HepG2 (cell line): ENCODE measurements around the gene WDR37. TPM values are rescaled to one million over a fixed set of nuclear protein-coding genes. Genes with fewer than 3 reads are reported as not detected.
A peak's percentile ranks its signal among the peaks of the same experiment; 100 is the strongest.
"Not testable (repeated sequence)": the region's sequence is repeated elsewhere in the genome, so short reads cannot be mapped to it uniquely, and the experiment has no call there.

ENCODE experiments used
- ATAC-seq: fragments of 200-7000 bp; cut with Tn5 transposase; 3 replicates; pipeline ENCODE4 v1.9.1; 2020; ENCODE audit warnings: mild to moderate bottlenecking, moderate library complexity
- BruUV-seq: library from RNA; stranded (reverse); fragments of 400-500 nt; replicated peaks from 2 replicates; lab custom pipeline; 2021; lab: Mats Ljungman, UMichigan
- CTCF ChIA-PET: fragments of 300-600 bp; formaldehyde crosslinking; extraction: SDS; loops from one replicate; lab custom pipeline; 2021; ENCODE audit warnings: low total read pairs, inconsistent platforms, low intra/inter-chr PET ratio; lab: Yijun Ruan, JAX
- POLR2A ChIA-PET: fragments of 350-600 bp; sonication (Branson Sonifier 250); formaldehyde crosslinking; loops from one replicate; lab custom pipeline; 2020; ENCODE audit warnings: antibody characterized with exemption, inconsistent platforms; lab: Yijun Ruan, JAX
- DNase-seq: peaks from one replicate; pipeline ENCODE4 v3.0.0-alpha.2; 2015; ENCODE audit warnings: low spot score
- FAIRE-seq: peaks from 3 replicates; lab custom pipeline; 2011; peaks lifted over from hg19 to GRCh38; lab: Jason Lieb, UNC
- H2AFZ ChIP-seq: one replicate; pipeline ENCODE4 v1.6.1; 2011; ENCODE audit warnings: low read length, inconsistent platforms
- H3K27ac ChIP-seq: fragments of 300-600 bp; 3 replicates; pipeline ENCODE4 v1.8.0; 2011; ENCODE audit warnings: mixed run types, mild to moderate bottlenecking, mixed read lengths, low read length, inconsistent platforms; ENCODE audit not compliant: insufficient read depth; ENCODE audit errors: extremely low read length
- H3K27me3 ChIP-seq, 2 experiments: fragments of 200-600 bp in 1 of 2; 2 replicates in 1 of 2; 3 replicates in 1 of 2; pipeline versions ENCODE4 v1.6.0 to v1.8.0; 2011; ENCODE audit warnings: low read length in 2 of 2, mild to moderate bottlenecking in 2 of 2, moderate library complexity in 2 of 2, inconsistent platforms in 1 of 2; ENCODE audit not compliant: insufficient read depth in 2 of 2, control insufficient read depth in 1 of 2
- H3K36me3 ChIP-seq, 2 experiments: fragments of 200-600 bp in 1 of 2; replicated peaks in 1 of 2; 2 replicates in 1 of 2; 3 replicates in 1 of 2; pipeline versions ENCODE4 v1.5.1 to v1.8.0; 2011; ENCODE audit warnings: low read length in 2 of 2, inconsistent platforms in 1 of 2; ENCODE audit not compliant: insufficient read depth in 2 of 2, control insufficient read depth in 1 of 2
- H3K4me1 ChIP-seq: 2 replicates; pipeline ENCODE4 v1.5.1; 2012; ENCODE audit warnings: low read length, inconsistent platforms; ENCODE audit not compliant: insufficient read depth
- H3K4me2 ChIP-seq: 2 replicates; pipeline ENCODE4 v1.6.0; 2011; ENCODE audit warnings: low read depth, low read length, inconsistent platforms
- H3K4me3 ChIP-seq, 3 experiments: fragments of 200-600 bp in 1 of 3; sonication (generic), shearing (Covaris generic) in 1 of 3; replicated peaks in 1 of 3; 2 replicates each; pipeline ENCODE4 v1.5.1; 2011 to 2016; ENCODE audit warnings: low read length in 3 of 3, inconsistent platforms in 2 of 3, low read depth in 2 of 3, mild to moderate bottlenecking in 2 of 3, control low read depth in 1 of 3, mixed read lengths in 1 of 3; ENCODE audit not compliant: insufficient read depth in 1 of 3
- H3K79me2 ChIP-seq: one replicate; pipeline ENCODE4 v1.6.1; 2011; ENCODE audit warnings: low read length, inconsistent platforms; ENCODE audit not compliant: insufficient read depth
- H3K9ac ChIP-seq: 2 replicates; pipeline ENCODE4 v1.6.0; 2011; ENCODE audit warnings: mild to moderate bottlenecking, low read depth, low read length, inconsistent platforms; ENCODE audit not compliant: insufficient read depth
- H3K9me3 ChIP-seq: 2 replicates; pipeline ENCODE4 v1.5.1; 2012; ENCODE audit warnings: mild to moderate bottlenecking, low read length
- H4K20me1 ChIP-seq: 2 replicates; pipeline ENCODE4 v1.6.0; 2011; ENCODE audit warnings: inconsistent platforms, mild to moderate bottlenecking, low read length, moderate library complexity; ENCODE audit not compliant: insufficient read depth
- AGO2 ChIP-seq: fragments of 200-400 bp; formaldehyde crosslinking; optimal IDR thresholded peaks from 2 replicates; pipeline ENCODE3; 2017; ENCODE audit warnings: mild to moderate bottlenecking, low read depth, low read length, moderate library complexity
- EP300 ChIP-seq, 3 experiments: sonication (generic) in 1 of 3; formaldehyde crosslinking in 1 of 3; IDR thresholded peaks; 2 replicates each; pipeline versions ENCODE4 v1.5.1 to v1.6.1; 2011 to 2020; ENCODE audit warnings: low read depth in 2 of 3, low read length in 2 of 3, borderline replicate concordance in 1 of 3, improper control_type of control experiment in 1 of 3, mild to moderate bottlenecking in 1 of 3, missing genetic modification reagents in 1 of 3, moderate library complexity in 1 of 3
- HOXD1 ChIP-seq: sonication (generic); formaldehyde crosslinking; IDR thresholded peaks from 2 replicates; pipeline ENCODE4 v1.5.0; 2020; ENCODE audit warnings: missing genetic modification reagents
- ISL2 ChIP-seq: sonication (generic); formaldehyde crosslinking; IDR thresholded peaks from 2 replicates; pipeline ENCODE4 v1.5.0; 2020; ENCODE audit warnings: missing genetic modification reagents
- MIER2 ChIP-seq: IDR thresholded peaks from 2 replicates; pipeline ENCODE4 v1.6.1; 2016; ENCODE audit warnings: missing biosample characterization, missing genetic modification reagents
- POLR2A ChIP-seq, 2 experiments: IDR thresholded peaks; 2 replicates each; pipeline ENCODE4 v1.6.1; 2011; ENCODE audit warnings: low read depth in 2 of 2, low read length in 2 of 2, mild to moderate bottlenecking in 1 of 2, moderate library complexity in 1 of 2; ENCODE audit not compliant: insufficient read depth in 1 of 2
- POLR2AphosphoS5 ChIP-seq: IDR thresholded peaks from 2 replicates; pipeline ENCODE4 v1.6.1; 2012; ENCODE audit warnings: low read depth, low read length
- RBFOX2 ChIP-seq: fragments of 200-400 bp; formaldehyde crosslinking; IDR thresholded peaks from 2 replicates; pipeline ENCODE4 v1.6.1; 2017; ENCODE audit warnings: low read depth, mild to moderate bottlenecking, low read length
- RBM22 ChIP-seq: fragments of 200-400 bp; formaldehyde crosslinking; optimal IDR thresholded peaks from 2 replicates; pipeline ENCODE3; 2017; ENCODE audit warnings: mild to moderate bottlenecking, low read length, moderate library complexity
- RFX1 ChIP-seq: fragments of 450-650 bp; IDR thresholded peaks from 2 replicates; pipeline ENCODE4 v1.6.1; 2017
- RORA ChIP-seq: sonication (generic); formaldehyde crosslinking; IDR thresholded peaks from 2 replicates; pipeline ENCODE4 v1.5.0; 2020; ENCODE audit warnings: mild to moderate bottlenecking, missing genetic modification reagents, moderate library complexity
- TEAD3 ChIP-seq: optimal IDR thresholded peaks from 2 replicates; pipeline ENCODE3; 2016; ENCODE audit warnings: borderline replicate concordance
- ZNF333 ChIP-seq: sonication (generic); formaldehyde crosslinking; IDR thresholded peaks from 2 replicates; pipeline ENCODE4 v1.4.0; 2020; ENCODE audit warnings: mild to moderate bottlenecking, missing genetic modification reagents, borderline replicate concordance
- ZNF496 ChIP-seq: sonication (generic); formaldehyde crosslinking; IDR thresholded peaks from 2 replicates; pipeline ENCODE4 v1.8.1; 2023; ENCODE audit warnings: mild to moderate bottlenecking, moderate library complexity, missing genetic modification reagents; ENCODE audit not compliant: insufficient replicate concordance
- ZNF609 ChIP-seq: sonication (generic); formaldehyde crosslinking; IDR thresholded peaks from 2 replicates; pipeline ENCODE4 v1.4.0; 2020; ENCODE audit warnings: mild to moderate bottlenecking, missing genetic modification reagents, borderline replicate concordance
- ZNF777 ChIP-seq: sonication (generic); formaldehyde crosslinking; IDR thresholded peaks from 2 replicates; pipeline ENCODE4 v1.4.0; 2020; ENCODE audit warnings: missing genetic modification reagents
- WGBS: methylation state at CpG from one replicate; pipeline ENCODE4 v1.1.6; 2017; ENCODE audit warnings: low lambda C conversion rate; 5-methylcytosine and 5-hydroxymethylcytosine counted together
- in situ Hi-C: cut with HindIII; loops from 2 replicates; pipeline ENCODE4 v1.10.0; 2017; ENCODE audit warnings: low pct_unique_long_range_greater_than_20kb; ENCODE audit not compliant: extremely low pct_ligation_motif_present
- intact Hi-C: fragments of 100-400 bp; cut with micrococcal nuclease; formaldehyde crosslinking; loops from one replicate; pipeline ENCODE4 v1.10.0; 2022; ENCODE audit not compliant: unreplicated experiment
- polyA plus RNA-seq, 8 experiments: library from polyadenylated mRNA; depleted of rRNA in 3 of 8; stranded (reverse) in 7 of 8; unstranded in 1 of 8; fragments of >200 nt; fragmentation: Illumina TruSeq in 4 of 8; extraction: Trizol in 4 of 8; gene quantifications; 2 replicates each; pipeline versions ENCODE4 v1.2.1 to v1.2.3, GENCODE V29; 2011 to 2016; ENCODE audit warnings: low read depth in 4 of 8, missing spikeins in 1 of 8, mixed read lengths in 1 of 8; ENCODE audit not compliant: insufficient read depth in 1 of 8
- total RNA-seq, 5 experiments: library from RNA; depleted of rRNA; stranded (reverse); fragments of >200 nt; fragmentation: Illumina TruSeq; extraction: Trizol; gene quantifications; 2 replicates each; pipeline ENCODE4 v1.2.3, GENCODE V29; 2016; ENCODE audit warnings: low read depth in 1 of 5

The WDR37 gene
- total and polyA plus RNA-seq, 2 of the 13 experiments (the other 11 are each of a cell fraction or from before 2014, with no cell fraction given) = 5.9 to 7.5 TPM

GRCh38 chr10:1038769-1039168 is 17.4 kb upstream of the WDR37 start:
- BruUV-seq, H3K9ac ChIP-seq, intact Hi-C loops, H3K4me2 ChIP-seq, FAIRE-seq, H2AFZ ChIP-seq, CTCF ChIA-PET, H3K4me3 ChIP-seq, H3K27ac ChIP-seq, H3K27me3 ChIP-seq, DNase-seq, H3K9me3 ChIP-seq, H3K79me2 ChIP-seq, in situ Hi-C loops, ATAC-seq, POLR2A ChIA-PET, H3K4me1 ChIP-seq: not testable (repeated sequence)
- TF ChIP-seq RBM22 (peak; percentile 50), AGO2 (peak; percentile 27), POLR2A (IDR thresholded peaks at IDR 0.05; ENCODE audit: insufficient read depth in 1 of 2, low read depth in 2 of 2, low read length in 2 of 2) (peak in 1 of 2 experiments; percentile 54; a peak in 1 of 4 replicates), RBFOX2 (0 out of 2 replicates have a peak, but pooled peaks have one; percentile 32)
- no CpG with 5 or more reads among the region's 20 CpGs for WGBS
- Histone ChIP-seq H3K36me3 (peaks cover 7 to 30% of the 10 kb centered on the region in 2 experiments), H4K20me1 (peaks cover 25% of the 10 kb centered on the region; the same call in 1 of the 2 replicates)

- WGBS = 96% methylated on average over 3 of the region's 3 CpGs
- peaks cover 20% of the 10 kb centered on the region for H3K4me1 ChIP-seq
- ATAC-seq = no peak
- no peak overlapping the region for H3K9ac ChIP-seq
- H3K4me2 ChIP-seq = no peak overlapping the region
- peaks cover 21% of the 10 kb centered on the region for H3K79me2 ChIP-seq
- CTCF ChIA-PET = no interaction called here
- DNase-seq = no peak
- peaks cover 38% of the 10 kb centered on the region for H4K20me1 ChIP-seq
- H3K27ac ChIP-seq = no peak overlapping the region
- in situ Hi-C loops = no loop called here
- no peak for FAIRE-seq
- no peak overlapping the region for H3K4me3 ChIP-seq
- H3K9me3 ChIP-seq = no peaks in the 10 kb centered on the region
- no peaks in the 10 kb centered on the region for H3K27me3 ChIP-seq
- POLR2A ChIA-PET = no interaction called here
- no TSS peak for BruUV-seq
- TF ChIP-seq ZNF777 (CRISPR knock-in tag) (no peak), ZNF496 (CRISPR knock-in tag) (no peak), RORA (CRISPR knock-in tag) (no peak), ZNF609 (CRISPR knock-in tag) (no peak), HOXD1 (no peak), ZNF333 (CRISPR knock-in tag) (no peak), POLR2AphosphoS5 (peak; percentile 15; the same call in 1 of the 2 replicates), ISL2 (CRISPR knock-in tag) (no peak), RFX1 (no peak), TEAD3 (CRISPR knock-in tag) (no peak), RBM22 (peak; percentile 28), EP300 (IDR thresholded peaks at IDR 0.05; ENCODE audit: low read depth in 2 of 2, low read length in 2 of 2) (no peak), EP300 (CRISPR knock-in tag; IDR thresholded peaks at IDR 0.05; ENCODE audit: borderline replicate concordance) (no peak), MIER2 (CRISPR knock-in tag) (no peak)
- no peak overlapping the region for H2AFZ ChIP-seq
- intact Hi-C loops = no loop called here
- H3K36me3 ChIP-seq = peaks cover 7 to 30% of the 10 kb centered on the region in 2 experiments
These were observed 16.1 kb upstream of the WDR37 start for GRCh38 chr10:1040133-1040532.
